AG09309 (cell line): ENCODE results near the gene ANKRD13C.
"Not testable (repeated sequence)": the region's sequence is repeated elsewhere in the genome, so short reads cannot be mapped to it uniquely, and the experiment has no call there.

Source experiments
- DNase-seq: peaks from one replicate; pipeline ENCODE4 v3.0.0-alpha.2; 2010; ENCODE audit warnings: low read depth
- H3K4me3 ChIP-seq: 2 replicates; pipeline ENCODE4 v1.5.1; 2011; ENCODE audit warnings: mild to moderate bottlenecking, low read depth, low read length, moderate library complexity; ENCODE audit not compliant: control insufficient read depth
- TF ChIP-seq, protein P1 (sequence below): IDR thresholded peaks from 2 replicates; pipeline ENCODE4 v1.5.1; 2011; ENCODE audit warnings: mild to moderate bottlenecking, low read depth, low read length, inconsistent platforms; ENCODE audit not compliant: insufficient read depth, control insufficient read depth; ENCODE audit errors: missing control alignments

The ANKRD13C gene

DNA sequence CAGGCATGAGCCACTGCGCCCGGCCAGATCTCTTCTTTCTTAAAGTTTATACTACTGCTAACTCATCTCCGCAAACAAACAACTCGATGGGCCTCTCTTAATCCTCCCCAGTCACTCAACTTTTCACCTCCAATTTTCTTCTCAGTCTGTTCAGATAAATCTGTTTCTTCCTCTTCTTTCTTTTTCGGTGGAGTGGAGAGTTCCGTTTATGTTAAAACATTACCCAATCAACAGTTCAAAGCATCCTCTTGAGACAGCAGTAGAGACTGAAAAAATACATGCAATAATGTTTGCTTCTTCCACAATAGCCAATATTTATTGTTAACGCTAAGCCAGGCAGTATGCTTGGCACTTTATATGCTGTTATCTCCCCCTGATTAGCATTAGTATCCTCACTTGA is 1.4 kb upstream of the ANKRD13C start:
- H3K4me3 ChIP-seq: no peak overlapping the region
- DNase-seq: no peak
- TF ChIP-seq, protein P1, sequence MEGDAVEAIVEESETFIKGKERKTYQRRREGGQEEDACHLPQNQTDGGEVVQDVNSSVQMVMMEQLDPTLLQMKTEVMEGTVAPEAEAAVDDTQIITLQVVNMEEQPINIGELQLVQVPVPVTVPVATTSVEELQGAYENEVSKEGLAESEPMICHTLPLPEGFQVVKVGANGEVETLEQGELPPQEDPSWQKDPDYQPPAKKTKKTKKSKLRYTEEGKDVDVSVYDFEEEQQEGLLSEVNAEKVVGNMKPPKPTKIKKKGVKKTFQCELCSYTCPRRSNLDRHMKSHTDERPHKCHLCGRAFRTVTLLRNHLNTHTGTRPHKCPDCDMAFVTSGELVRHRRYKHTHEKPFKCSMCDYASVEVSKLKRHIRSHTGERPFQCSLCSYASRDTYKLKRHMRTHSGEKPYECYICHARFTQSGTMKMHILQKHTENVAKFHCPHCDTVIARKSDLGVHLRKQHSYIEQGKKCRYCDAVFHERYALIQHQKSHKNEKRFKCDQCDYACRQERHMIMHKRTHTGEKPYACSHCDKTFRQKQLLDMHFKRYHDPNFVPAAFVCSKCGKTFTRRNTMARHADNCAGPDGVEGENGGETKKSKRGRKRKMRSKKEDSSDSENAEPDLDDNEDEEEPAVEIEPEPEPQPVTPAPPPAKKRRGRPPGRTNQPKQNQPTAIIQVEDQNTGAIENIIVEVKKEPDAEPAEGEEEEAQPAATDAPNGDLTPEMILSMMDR: no peak

DNA sequence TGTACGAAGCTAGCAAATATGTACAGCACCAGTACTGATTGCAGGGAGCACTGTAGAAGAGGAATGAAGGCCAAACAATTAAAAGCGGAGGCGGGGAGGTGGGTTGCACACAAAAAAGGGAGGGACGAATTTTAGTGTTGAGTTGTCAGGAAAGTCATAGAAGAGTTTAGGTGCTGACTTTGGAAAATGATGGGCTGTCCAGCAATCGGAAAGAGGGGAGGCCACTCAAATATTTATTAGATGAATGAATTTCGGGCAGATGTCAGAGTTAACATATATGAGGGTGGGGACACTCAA is 537 bp upstream of the ANKRD13C start:
- DNase-seq: no peak
- TF ChIP-seq, protein P1: no peak
- H3K4me3 ChIP-seq: peak overlapping the region; percentile 90

DNA sequence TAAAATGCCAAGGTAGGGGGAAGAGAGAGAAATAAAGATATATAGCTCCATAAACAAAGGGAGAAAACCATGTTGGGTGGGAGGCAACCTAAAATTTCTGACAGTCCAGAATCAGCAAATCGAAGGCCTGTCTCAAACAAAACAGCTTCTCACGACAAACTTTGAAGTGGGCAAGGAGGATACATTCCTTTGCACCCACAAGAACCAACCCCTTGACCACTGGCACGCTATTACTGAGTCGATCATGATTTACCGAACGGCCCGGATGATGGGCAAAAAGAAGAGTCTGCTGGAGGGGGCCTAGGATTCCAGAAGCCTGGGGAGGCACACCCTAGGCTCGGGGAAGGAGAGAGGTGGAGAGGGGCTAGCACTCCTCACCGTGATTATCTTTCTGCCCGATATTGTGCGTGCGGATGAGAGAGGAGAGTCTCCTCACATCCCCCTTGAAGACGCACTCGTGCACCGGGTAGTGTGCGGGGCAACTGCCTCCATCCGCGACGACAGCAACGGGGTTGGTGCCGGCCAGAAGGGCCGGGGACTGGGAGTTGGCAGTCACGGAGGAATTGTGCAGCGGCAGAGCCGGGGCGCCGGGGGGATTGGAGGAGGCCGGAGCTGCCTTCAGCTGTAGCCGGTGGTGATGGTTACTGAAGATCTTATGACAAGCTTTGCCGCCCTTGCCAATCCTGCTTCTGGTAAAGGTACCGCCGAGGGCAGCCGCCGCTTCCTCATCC is 756 bp downstream of the ANKRD13C start:
- H3K4me3 ChIP-seq: peak overlapping the region; percentile 90
- no peak for DNase-seq
- TF ChIP-seq, protein P1: no peak

DNA sequence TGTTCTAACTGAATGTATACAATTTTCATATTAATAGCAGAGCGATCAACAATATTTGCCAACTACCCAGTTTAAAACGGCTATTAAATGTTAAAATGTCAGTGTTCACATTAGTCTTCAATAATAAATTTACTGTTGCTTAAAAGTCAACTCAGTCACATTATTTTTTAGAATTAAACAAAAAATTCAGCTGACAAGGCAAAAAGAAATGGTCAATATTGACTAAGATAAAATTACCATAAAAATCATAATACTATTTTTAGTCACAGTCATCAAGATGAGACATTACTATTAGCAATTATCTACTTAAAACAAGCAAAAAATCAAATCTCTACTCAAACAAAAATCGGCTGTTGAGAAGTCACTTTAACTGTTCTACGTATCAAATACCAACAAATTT is 1.5 kb downstream of the ANKRD13C start:
- DNase-seq: no peak
- TF ChIP-seq, protein P1: no peak
- H3K4me3 ChIP-seq: peak overlapping the region; percentile 90

DNA sequence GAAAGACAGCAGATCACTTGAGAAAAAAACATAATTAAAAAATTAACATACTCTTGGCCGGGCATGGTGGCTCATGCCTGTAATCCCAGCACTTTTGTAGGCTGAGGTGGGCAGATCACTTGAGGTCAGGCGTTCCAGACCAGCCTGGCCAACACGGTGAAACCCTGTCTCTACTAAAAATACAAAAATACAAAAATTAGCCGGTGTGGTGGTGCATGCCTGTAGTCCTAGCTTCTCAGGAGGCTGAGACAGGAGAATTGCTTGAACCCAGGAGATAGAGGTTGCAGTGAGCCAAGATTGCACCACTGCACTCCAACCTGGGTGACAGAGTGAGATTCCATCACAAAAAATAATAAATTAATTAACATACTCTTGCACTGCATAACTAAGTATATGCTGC is 4.7 kb downstream of the ANKRD13C start:
- not testable (repeated sequence) for H3K4me3 ChIP-seq, DNase-seq

DNA sequence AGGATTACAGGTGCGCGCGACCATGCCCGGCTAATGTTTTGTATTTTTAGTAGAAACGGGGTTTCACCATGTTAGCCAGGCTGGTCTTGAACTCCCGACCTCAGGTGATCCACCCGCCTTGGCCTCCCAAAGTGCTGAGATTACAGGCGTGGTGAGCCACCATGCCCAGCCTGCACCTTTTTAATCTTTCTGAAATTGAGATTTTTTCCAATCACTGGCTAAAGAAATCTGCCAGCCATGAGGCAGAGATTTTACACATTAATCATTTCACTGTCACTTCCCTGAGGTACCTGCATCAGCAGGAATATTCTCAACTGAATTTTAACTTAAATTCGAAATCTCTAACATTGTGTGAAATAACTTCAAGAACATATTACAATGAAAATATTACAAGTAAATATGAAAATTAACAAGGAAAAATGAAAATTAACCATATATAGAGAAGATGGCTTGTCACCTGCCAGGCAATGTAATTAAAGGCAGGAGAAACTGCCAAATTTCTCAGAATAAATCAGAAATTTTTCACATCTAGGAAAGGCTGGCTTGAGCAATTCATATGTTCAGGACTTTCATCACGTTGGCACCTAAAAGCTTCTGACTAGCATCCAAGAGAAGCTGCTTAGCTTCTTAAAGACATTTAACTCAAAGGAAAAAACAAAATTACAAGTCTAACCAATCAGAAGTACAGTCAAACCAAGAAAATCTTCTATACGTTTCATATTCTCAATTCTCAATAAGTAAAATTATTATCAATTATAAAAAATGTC is 5.9 kb downstream of the ANKRD13C start:
- no peak overlapping the region for H3K4me3 ChIP-seq
- TF ChIP-seq, protein P1: no peak
- no peak for DNase-seq

DNA sequence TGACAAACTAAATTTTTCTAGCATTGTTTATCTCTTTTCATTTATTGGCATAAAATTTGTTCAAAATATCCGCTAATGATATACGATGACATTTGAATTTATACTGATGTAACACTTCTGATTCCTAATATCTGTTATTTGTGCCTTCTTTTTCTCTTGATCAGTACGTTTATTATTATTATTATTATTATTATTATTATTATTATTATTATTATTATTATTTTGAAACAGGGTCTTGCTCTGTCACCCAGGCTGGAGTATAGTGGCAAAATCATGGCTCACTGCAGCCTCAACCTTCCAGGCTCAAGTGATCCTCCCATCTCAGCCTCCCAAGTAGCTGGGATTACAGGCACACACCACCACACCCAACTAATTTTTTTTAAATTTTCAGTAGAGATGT is 14.9 kb downstream of the ANKRD13C start:
- DNase-seq, H3K4me3 ChIP-seq: not testable (repeated sequence)

DNA sequence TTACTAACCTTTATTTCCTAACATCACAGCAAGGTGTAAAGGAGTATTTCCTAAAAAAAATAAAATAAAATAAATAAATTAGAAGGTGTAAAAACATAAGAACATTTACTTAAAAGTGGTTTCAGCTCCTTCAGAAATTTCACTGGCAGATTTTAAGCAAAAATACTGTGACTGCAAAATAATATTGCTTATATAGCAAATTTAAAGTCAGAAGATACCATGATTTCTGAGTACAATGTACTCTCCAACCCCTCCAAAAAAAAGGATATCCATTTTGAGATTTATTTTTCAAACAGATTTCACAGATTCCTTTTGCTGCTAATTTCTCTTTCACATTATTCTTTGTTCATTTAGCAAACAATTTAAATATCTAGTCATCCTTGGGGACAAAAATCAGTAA is 18.5 kb downstream of the ANKRD13C start:
- no peak for DNase-seq
- no peak overlapping the region for H3K4me3 ChIP-seq
- TF ChIP-seq, protein P1: no peak
